ENCODE data around the gene SH3BP1. TPM values are rescaled to one million over a fixed set of nuclear protein-coding genes. Genes with fewer than 3 reads are reported as not detected.
"Not testable (repeated sequence)": the region's sequence is repeated elsewhere in the genome, so short reads cannot be mapped to it uniquely, and the experiment has no call there.

Gene SH3BP1, protein sequence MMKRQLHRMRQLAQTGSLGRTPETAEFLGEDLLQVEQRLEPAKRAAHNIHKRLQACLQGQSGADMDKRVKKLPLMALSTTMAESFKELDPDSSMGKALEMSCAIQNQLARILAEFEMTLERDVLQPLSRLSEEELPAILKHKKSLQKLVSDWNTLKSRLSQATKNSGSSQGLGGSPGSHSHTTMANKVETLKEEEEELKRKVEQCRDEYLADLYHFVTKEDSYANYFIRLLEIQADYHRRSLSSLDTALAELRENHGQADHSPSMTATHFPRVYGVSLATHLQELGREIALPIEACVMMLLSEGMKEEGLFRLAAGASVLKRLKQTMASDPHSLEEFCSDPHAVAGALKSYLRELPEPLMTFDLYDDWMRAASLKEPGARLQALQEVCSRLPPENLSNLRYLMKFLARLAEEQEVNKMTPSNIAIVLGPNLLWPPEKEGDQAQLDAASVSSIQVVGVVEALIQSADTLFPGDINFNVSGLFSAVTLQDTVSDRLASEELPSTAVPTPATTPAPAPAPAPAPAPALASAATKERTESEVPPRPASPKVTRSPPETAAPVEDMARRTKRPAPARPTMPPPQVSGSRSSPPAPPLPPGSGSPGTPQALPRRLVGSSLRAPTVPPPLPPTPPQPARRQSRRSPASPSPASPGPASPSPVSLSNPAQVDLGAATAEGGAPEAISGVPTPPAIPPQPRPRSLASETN
- total RNA-seq, result 1 to 10 TPM; 2.0 to 9.3 (median 3.9) TPM
- polyA plus RNA-seq, result 1 to 10 TPM; 2.7 to 5.9 TPM

DNA sequence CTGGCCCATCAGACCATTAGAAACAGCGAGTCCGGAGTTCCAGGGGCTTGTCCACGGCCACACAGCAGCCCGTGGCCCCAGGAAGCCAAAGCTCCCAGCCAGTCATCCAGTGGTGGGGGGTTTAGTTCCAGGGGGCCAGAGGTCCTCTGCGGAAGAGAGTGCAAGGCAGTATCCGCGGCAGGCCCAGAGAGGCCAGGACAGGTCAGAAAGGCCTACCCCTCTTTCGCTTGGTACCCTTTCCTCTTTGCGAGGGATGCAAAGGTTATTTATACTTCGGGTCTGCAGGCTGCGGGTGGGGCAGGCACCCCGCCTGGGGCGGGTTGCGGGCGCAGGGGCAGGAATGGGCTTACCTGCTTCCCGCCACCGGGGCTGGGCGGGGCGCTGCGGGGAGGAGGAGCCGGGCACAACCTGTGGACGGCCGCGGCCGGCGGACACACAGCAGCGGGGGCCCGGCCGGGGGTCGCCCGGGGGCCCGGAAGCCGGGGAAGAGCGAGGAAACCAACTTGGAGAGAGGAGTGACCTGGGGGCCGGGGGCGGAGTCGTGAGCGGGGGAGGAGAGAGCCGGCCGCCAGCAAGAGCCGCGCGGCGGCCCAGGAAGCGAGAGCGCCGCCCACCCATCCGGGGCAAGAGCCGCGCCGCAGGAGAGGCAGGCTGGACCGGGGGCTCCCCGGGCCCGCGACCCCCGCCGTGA lies at the start of gene SH3BP1:
Gene SH3BP1 (plus strand): TSS at position 600 of the 691 bp plus-strand sequence. CDS start 119 bp downstream, outside the sequence.
- intact Hi-C loops (cut with DNase I), result no loop called here
- ATAC-seq (peak; percentile 58 to 73 (median 64)), DNase-seq (peak in 4 of 6 donors; percentile 41 to 82 (median 54)), FAIRE-seq (no peak)
- Histone ChIP-seq H3K27ac (peak within 1 kb of the TSS in 2 of 4 donors; percentile 8 to 22), H3K4me3 (peak within 1 kb of the TSS; percentile 45 to 88 (median 61)), H3K36me3 (no peaks in the 10 kb centered on the region), H3K9me3 (no peaks in the 10 kb centered on the region), H3K4me1 (peaks cover 0 to 12% (median 5%) of the 10 kb centered on the region in 3 donors), H3K27me3 (no peaks in the 10 kb centered on the region)
- 8 to 24% methylated on average over 21 to 57 of the region's 57 CpGs for WGBS, 2 donors
- TF ChIP-seq, protein P1, sequence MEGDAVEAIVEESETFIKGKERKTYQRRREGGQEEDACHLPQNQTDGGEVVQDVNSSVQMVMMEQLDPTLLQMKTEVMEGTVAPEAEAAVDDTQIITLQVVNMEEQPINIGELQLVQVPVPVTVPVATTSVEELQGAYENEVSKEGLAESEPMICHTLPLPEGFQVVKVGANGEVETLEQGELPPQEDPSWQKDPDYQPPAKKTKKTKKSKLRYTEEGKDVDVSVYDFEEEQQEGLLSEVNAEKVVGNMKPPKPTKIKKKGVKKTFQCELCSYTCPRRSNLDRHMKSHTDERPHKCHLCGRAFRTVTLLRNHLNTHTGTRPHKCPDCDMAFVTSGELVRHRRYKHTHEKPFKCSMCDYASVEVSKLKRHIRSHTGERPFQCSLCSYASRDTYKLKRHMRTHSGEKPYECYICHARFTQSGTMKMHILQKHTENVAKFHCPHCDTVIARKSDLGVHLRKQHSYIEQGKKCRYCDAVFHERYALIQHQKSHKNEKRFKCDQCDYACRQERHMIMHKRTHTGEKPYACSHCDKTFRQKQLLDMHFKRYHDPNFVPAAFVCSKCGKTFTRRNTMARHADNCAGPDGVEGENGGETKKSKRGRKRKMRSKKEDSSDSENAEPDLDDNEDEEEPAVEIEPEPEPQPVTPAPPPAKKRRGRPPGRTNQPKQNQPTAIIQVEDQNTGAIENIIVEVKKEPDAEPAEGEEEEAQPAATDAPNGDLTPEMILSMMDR (IDR thresholded peaks at IDR 0.05), result no peak

DNA sequence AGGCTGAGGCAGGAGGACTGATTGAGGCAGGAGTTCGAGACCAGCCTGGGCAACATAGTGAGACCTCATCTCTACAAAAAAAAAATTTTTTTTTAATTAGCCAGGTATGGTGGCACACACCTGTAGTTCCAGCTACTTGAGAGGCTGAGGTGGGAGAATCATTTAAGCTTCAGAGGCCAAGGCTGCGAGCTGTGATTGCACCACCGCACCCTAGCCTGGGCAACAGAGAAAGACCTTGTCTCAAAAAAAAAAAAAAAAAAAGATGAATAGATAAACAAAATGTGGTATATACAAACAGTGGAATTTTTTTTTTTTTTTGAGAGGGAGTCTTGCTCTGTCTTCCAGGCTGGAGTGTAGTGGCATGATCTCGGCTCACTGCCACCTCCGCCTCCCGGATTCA lies 48.4 kb upstream of the SH3BP1 start:
- not testable (repeated sequence) for H3K4me3 ChIP-seq, ATAC-seq, H3K36me3 ChIP-seq, H3K27me3 ChIP-seq, DNase-seq, H3K9me3 ChIP-seq, FAIRE-seq
- 96 to 98% methylated on average over 6 of the region's 6 CpGs for WGBS, 2 donors
- Histone ChIP-seq H3K4me1 (peaks cover 9 to 38% (median 15%) of the 10 kb centered on the region in 3 donors), H3K27ac (peak overlapping the region in 3 of 4 donors; percentile 33 to 83 (median 71))
- intact Hi-C loops (cut with DNase I), result loop anchor here in 1 of 3 donors (10.0 kb wide), 1 partner anchor 46 kb away; no protein-coding TSS in a partner anchor

DNA sequence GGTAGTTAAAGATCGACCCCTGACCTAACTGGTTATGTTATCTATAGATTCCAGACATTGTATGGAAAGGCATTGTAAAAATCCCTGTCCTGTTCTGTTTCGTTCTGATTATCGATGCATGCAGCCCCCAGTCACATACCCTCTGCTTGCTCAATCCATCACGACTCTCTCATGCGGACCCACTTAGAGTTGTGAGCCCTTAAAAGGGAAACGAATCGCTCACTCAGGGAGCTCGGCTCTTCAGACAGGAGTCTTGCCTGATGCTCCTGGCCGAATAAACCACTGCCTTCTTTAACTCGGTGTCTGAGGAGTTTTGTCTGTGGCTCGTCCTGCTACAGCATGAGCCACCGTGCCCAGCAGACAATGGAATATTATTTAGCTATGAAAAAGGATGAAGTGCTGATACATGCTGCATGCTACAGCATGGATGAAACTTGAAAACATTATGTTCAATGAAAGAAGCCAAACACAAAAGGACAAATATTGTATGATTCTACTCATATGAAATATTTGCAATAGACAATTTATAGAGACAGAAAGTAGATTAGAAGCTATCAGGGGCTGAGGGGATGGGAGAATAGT lies 47.6 kb upstream of the SH3BP1 start:
- H3K4me3 ChIP-seq, result no peak overlapping the region
- WGBS, 2 donors, result 82 to 86% methylated on average over 12 of the region's 12 CpGs

GRCh38 chr22:37594237-37594636 lies 45.2 kb upstream of the SH3BP1 start:
- Histone ChIP-seq H3K36me3 (no peaks in the 10 kb centered on the region), H3K9me3 (no peaks in the 10 kb centered on the region), H3K4me1 (peaks cover 0 to 29% (median 6%) of the 10 kb centered on the region in 3 donors), H3K4me3 (no peak overlapping the region), H3K27me3 (no peaks in the 10 kb centered on the region), H3K27ac (no peak overlapping the region)
- TF ChIP-seq, protein P1 (IDR thresholded peaks at IDR 0.05), result no peak
- FAIRE-seq (no peak), DNase-seq (no peak), ATAC-seq (no peak)
- WGBS, 2 donors, result 70 to 75% methylated on average over 5 of the region's 5 CpGs
- intact Hi-C loops (cut with DNase I), result loop anchor here in 1 of 3 donors (10.0 kb wide), 1 partner anchor 49 kb away; no protein-coding TSS in a partner anchor

More for the DNA sequence above, 47.6 kb upstream of the SH3BP1 start:
- Histone ChIP-seq H3K27me3 (no peaks in the 10 kb centered on the region), H3K9me3 (no peaks in the 10 kb centered on the region), H3K27ac (peak overlapping the region in 2 of 4 donors; percentile 41 to 48), H3K36me3 (no peaks in the 10 kb centered on the region), H3K4me1 (peaks cover 9 to 38% (median 15%) of the 10 kb centered on the region in 3 donors)
- intact Hi-C loops (cut with DNase I), result loop anchor here in 1 of 3 donors (10.0 kb wide), 1 partner anchor 47 kb away; no protein-coding TSS in a partner anchor
- DNase-seq (no peak), ATAC-seq (no peak), FAIRE-seq (no peak)
- TF ChIP-seq, protein P1 (IDR thresholded peaks at IDR 0.05), result no peak
